Left renal pelvis (tissue), 4 donors: Measurements from ENCODE around the gene PPP4C. TPM values are rescaled to one million over a fixed set of nuclear protein-coding genes. Genes with fewer than 3 reads are reported as not detected.
"Not testable (repeated sequence)": the region's sequence is repeated elsewhere in the genome, so short reads cannot be mapped to it uniquely, and the experiment has no call there.

Experiments used
- DNase-seq, 4 donors: peaks; one replicate each; pipeline ENCODE4 v3.0.0-alpha.2; 2013; ENCODE audit warnings: low read depth in 4 of 4, low spot score in 3 of 4
- polyA plus RNA-seq, 4 donors: library from polyadenylated mRNA; unstranded; fragments of 120-200 nt; gene quantifications; one replicate each; pipeline ENCODE4 v1.2.1, GENCODE V29; 2013; ENCODE audit not compliant: insufficient read length in 4 of 4

PPP4C gene
- 100 to 1,000 TPM in 1 of 4 donors, 10 to 100 TPM in 3; 63.3 to 107 (median 83.5) TPM for polyA plus RNA-seq

DNA sequence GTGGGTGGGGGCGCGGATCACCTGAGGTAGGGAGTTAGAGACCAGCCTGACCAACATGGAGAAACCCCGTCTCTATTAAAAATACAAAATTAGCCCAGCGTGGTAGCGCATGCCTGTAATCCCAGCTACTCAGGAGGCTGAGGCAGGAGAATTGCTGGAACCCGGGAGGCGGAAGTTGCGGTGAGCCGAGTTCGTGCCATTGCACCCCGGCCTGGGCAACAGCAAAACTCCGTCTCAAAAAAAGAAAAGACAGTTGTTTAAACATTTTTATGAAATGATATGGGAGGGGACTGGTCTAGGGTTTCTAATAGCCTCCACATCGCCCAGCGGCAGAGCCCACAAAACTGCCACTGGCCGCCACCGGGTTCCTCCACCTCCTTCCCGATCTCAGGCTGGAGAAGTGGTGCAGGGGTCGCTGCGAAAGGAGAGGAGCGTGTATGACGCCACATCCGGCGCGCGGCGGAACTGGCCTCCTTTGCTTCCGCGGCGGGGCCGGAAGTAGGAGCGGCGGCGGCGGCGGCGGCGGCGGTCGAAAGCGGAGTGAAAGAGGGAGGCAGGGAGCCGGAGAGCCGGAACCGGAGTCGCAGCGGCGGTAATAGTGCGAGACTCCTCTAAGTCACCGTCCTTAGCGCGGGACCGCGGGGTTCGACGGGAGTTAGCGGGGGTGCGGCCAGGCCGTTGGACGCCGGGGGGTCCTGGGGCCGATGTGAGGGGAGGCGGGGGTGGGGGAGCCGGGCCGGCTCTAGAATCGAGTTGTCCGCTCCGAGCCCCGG lies at the start of gene PPP4C:
TSS of gene PPP4C (plus strand) at position 492 of the 773 bp plus-strand sequence. CDS start 384 bp downstream, outside the sequence.
- peak in 2 of 4 donors; percentile 74 to 80 for DNase-seq

- DNase-seq = no peak
These were observed 49.3 kb upstream of the PPP4C start for GRCh38 chr16:30026449-30026848.

DNA sequence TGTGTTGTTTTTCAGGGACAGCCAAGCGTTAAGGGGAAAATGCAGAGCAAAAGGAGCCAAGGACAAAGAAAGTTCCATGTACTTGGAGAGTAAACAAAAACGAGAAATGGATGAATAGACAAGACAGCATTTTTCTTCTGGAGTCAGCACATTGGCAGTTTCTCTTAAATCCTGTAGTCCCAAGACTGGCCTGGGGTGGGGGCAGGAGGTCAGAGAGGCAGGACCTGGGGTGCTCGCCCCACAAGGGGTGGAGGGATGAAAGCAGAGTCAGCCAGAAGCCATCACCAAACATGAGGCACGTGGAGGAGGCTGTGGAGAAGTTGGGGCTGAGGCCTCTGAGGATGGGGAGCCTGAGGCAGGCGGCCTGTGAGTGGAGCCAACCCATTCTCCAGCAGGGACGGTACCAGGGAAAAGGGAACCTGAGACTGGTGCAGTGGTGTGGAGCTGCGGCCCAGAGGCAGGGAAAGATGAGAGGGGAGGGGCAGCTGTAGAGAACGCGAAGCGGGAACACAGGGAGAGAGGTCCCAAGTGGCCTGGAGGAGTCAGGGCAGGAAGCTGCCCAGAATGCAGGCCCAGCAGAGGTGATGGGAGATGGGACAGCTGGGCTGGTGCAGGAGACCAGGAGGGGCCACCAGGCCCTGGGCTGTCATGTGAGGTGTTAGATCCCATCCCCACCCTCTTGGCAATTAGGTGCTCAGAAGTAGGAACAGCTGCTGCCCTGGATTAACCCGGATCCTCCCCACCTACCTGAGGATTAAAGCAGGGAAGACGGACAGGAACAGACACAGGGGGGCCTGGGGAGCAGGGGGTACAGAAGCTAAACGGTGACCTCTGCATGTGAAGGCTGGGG lies 48.0 kb upstream of the PPP4C start:
- DNase-seq = no peak

- DNase-seq = no peak
These were observed 47.2 kb upstream of the PPP4C start for GRCh38 chr16:30028438-30029076.

GRCh38 chr16:30030011-30030685 lies 45.6 kb upstream of the PPP4C start:
- DNase-seq = no peak

- DNase-seq = no peak
These were observed 44.9 kb upstream of the PPP4C start, which contains the start of gene TLCD3B for GRCh38 chr16:30030841-30031413. TSS of gene TLCD3B (minus strand) at chr16:30031271. CDS start at chr16:30030527, 744 bp downstream.

DNA sequence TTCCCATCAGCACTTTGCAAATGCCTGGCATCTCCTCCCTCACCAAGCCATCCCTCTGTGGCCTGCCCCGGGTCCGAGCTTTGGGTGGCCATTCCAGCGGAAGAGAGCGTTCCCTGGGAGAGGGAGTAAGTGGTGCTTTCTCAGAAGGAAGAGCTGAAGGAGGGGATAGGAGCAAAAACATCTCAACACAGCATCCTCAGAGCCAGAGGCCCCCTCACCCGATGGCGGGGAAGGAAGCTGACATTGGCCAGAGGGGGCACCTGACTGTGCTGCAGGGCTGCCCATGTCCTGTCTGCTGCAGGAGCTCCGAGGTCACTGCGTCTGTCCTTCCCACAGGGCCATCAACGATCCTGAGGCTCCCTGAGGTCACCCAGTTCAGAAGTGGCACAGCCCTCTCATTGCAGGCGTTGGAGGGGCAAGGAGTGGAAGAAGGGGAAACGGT lies 44.3 kb upstream of the PPP4C start:
- no peak for DNase-seq

GRCh38 chr16:30032083-30032819 lies 43.5 kb upstream of the PPP4C start:
- DNase-seq = peak in 3 of 4 donors; percentile 51 to 74 (median 59)

DNA sequence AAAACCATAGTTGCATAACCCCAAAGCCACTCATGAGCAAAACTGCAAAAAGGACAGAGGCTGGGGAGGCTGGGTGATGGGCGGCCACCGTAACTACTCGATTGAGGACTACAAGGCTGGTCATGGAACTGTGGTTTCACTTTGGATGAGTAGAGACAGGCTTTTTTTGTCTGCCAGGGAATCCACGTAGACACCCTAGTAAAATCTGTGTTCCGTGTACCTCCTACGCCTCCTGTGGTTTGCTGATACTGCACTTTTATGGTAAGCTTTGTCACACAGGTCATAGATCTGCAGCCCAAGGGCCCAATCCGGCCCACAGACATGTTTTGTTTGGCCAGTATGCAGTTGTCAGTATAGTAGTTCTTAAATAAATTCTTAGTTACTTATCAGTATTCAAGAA lies 42.5 kb upstream of the PPP4C start:
- DNase-seq = no peak

DNA sequence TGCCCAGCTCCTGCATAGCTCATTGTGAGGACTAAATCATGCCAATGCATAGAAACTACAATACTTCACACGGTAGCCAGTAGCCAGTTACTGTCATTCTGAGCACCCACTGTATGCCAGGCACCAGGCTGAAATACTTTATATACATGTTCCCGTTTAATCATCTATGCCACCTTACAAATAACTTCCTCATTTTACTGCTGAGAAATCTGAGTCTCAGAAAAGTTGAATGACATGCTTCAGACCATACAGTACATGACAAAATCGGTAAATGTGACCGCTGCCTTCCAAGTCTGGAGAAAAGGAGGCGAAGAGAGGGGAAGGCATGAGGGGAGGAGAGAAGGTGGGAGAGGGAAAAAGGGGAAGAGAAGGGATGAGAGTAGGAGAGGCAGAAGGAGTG lies 35.6 kb upstream of the PPP4C start:
- DNase-seq = no peak

DNA sequence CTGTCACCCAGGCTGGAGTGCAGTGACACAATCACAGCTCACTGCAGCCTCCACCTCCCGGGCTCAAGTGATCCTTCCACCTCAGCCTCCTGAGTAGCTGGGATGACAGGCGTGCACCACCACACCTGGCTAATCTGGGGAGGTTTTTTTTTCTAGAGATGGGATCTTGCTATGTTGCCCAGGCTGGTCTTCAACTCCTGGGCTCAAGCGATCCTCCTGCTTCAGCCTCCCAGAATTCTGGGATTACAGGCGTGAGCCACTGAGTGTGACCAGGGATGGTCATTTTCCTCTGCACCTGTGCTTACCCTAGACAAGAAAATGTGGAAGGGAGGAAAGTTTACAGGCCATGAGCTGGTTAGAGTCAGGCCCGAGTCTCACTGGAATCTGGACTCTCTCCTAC lies 35.1 kb upstream of the PPP4C start:
- DNase-seq = not testable (repeated sequence)

GRCh38 chr16:30041841-30042240 lies 34.0 kb upstream of the PPP4C start:
- no peak for DNase-seq

GRCh38 chr16:30046178-30046577 lies 29.6 kb upstream of the PPP4C start:
- no peak for DNase-seq

GRCh38 chr16:30046588-30046987 lies 29.2 kb upstream of the PPP4C start:
- no peak for DNase-seq

DNA sequence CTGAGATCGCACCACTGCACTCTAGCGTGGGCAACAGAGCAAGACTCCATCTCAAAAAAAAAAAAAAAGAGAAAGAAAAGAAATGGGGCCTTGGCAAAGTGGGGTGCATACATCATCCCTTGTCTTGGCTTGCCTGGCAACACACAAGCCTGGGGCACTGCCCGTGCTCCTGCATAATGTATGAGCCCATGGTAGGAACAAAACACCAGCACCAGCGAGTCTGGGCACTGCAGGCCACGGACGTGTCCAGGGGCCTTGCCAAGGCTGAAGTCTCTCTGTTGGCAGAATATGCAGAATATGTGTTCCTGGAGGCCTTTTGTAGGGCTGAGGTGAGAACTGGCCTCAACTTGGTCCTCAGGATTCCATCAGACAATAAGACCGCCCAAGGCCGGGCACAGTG lies 25.9 kb upstream of the PPP4C start:
- no peak for DNase-seq

- DNase-seq = no peak
These were observed 24.3 kb upstream of the PPP4C start for GRCh38 chr16:30051518-30051917.

DNA sequence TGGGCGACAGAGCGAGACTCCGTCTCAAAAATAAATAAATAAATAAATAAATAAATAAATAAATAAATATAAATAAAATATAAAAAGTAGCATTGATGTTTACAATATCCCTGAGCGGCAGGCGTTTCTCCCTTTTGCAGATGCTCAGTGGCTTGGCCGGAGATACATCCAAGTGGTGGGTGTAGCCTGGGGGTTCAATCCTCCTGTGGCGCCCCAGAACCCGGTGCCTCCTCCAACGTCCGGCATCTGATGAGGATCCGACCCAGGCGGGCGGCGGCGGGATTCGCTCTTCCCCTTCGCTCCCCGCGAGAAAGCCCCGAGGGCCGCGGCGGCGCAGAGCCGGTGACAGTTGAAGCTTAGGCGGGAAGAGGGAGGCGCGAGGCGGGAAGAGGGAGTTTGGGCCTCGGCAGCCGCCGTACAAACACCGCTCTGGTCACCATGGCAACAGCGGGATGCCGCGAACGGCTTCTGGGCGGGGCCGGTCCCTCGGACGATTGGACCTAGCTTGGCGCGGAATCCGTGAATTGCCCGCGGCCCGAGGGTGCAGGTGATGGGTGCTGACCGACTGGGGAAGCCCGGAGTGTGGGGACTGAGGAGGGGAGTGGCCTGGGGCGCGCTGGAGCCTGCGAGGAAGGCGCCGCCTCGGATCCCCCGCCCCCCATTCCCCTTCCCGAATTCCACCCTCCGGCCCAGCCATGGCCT lies 23.0 kb upstream of the PPP4C start:
- DNase-seq = peak; percentile 73 to 81 (median 80)

DNA sequence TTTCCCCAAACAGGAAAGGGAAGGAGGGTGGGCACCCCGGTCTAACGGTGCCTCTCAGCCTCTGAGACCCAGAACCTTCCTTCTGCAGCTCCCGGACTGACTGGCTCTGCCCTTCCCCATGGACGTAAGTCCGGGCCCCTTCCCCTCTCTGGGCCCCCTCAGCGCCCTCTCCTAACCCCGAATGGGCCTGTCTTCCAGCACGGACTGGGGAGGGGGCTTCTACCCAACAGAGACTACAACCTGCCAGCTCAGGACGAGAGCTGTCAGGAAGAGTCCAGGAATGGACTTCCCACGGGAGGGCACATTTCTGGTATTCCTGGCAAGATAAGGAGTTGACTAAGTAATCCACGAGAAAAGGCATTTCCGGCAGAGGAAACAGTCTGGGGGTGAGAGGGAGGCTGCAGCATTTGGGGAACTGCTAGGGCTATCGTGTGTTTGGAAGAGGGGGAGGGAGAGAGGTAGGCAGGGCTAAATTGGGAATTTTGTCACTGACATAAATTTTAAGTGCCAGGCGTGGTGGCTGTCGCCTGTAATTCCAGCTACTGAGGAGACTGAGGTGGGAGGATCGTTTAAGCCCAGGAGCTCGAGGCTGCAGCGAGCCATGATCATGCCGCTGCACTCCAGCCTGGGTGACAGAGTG lies 22.3 kb upstream of the PPP4C start:
- DNase-seq = no peak
